A549 (cell line): ENCODE measurements around the gene NTM. TPM values are rescaled to one million over a fixed set of nuclear protein-coding genes. Genes with fewer than 3 reads are reported as not detected.

Source experiments
- ATAC-seq, 2 experiments: fragments of 200-7000 bp in 1 of 2; fragments of >200 bp in 1 of 2; cut with Nextera tagmentation in 1 of 2; cut with Tn5 transposase in 1 of 2; 3 replicates each; pipeline versions ENCODE4 v1.8.0 to v1.9.1; 2018 to 2020; ENCODE audit warnings: mild to moderate bottlenecking in 1 of 2, moderate library complexity in 1 of 2
- CTCF ChIA-PET: fragments of 300-600 bp; sonication (Branson Sonifier 250); formaldehyde crosslinking; extraction: SDS; loops from one replicate; lab custom pipeline; 2021; ENCODE audit warnings: antibody characterized with exemption, inconsistent platforms; lab: Yijun Ruan, JAX
- POLR2A ChIA-PET: fragments of 350-600 bp; formaldehyde crosslinking; extraction: SDS; loops from one replicate; lab custom pipeline; 2021; ENCODE audit warnings: antibody characterized with exemption, inconsistent platforms; lab: Yijun Ruan, JAX
- DNase-seq, 2 experiments: peaks; one replicate each; pipeline versions ENCODE4 v3.0.0 to v3.0.0-alpha.2; 2011 to 2016; ENCODE audit warnings: low read depth in 1 of 2, low spot score in 1 of 2
- FAIRE-seq: peaks from 2 replicates; lab custom pipeline; 2011; peaks lifted over from hg19 to GRCh38; lab: Jason Lieb, UNC
- H3K27ac ChIP-seq, 2 experiments: fragments of >200 bp; sonication (Bioruptor Twin); formaldehyde crosslinking; 3 replicates each; pipeline ENCODE4 v1.5.1; 2016 to 2017
- H3K4me1 ChIP-seq: fragments of >200 bp; sonication (Bioruptor Twin); formaldehyde crosslinking; 3 replicates; pipeline ENCODE4 v1.6.1; 2016
- H3K4me2 ChIP-seq: fragments of >200 bp; sonication (Bioruptor Twin); formaldehyde crosslinking; 3 replicates; pipeline ENCODE4 v1.6.1; 2016
- H3K4me3 ChIP-seq: fragments of >200 bp; sonication (Bioruptor Twin); formaldehyde crosslinking; 3 replicates; pipeline ENCODE4 v1.5.1; 2016
- H3K9me3 ChIP-seq: fragments of >200 bp; sonication (Bioruptor Twin); formaldehyde crosslinking; 3 replicates; pipeline ENCODE4 v1.6.1; 2016
- BHLHE40 ChIP-seq: IDR thresholded peaks from 2 replicates; pipeline ENCODE4 v1.6.1; 2012; ENCODE audit warnings: low read depth, low read length, inconsistent platforms
- CBX2 ChIP-seq: fragments of 200-600 bp; sonication (generic); IDR thresholded peaks from 2 replicates; pipeline ENCODE4 v1.6.1; 2016; ENCODE audit warnings: low read depth, mild to moderate bottlenecking, borderline replicate concordance
- CHD2 ChIP-seq: fragments of 150-350 bp; IDR thresholded peaks from 2 replicates; pipeline ENCODE4 v1.6.1; 2014; ENCODE audit warnings: low read length; ENCODE audit not compliant: partially characterized antibody
- EP300 ChIP-seq, 2 experiments: fragments of >200 bp; sonication (Bioruptor Twin); formaldehyde crosslinking; IDR thresholded peaks; 2 replicates in 1 of 2; 3 replicates in 1 of 2; pipeline ENCODE4 v1.6.1; 2016 to 2017
- ESRRA ChIP-seq: fragments of 150-350 bp; IDR thresholded peaks from 2 replicates; pipeline ENCODE4 v1.6.1; 2014; ENCODE audit warnings: mild to moderate bottlenecking, low read length, borderline replicate concordance
- GATA3 ChIP-seq: IDR thresholded peaks from 2 replicates; pipeline ENCODE4 v1.6.1; 2012; ENCODE audit warnings: borderline replicate concordance
- HOXA7 ChIP-seq: fragments of 250-450 bp; sonication (Bioruptor Pico); IDR thresholded peaks from 2 replicates; pipeline ENCODE4 v1.5.0; 2020; ENCODE audit warnings: mild to moderate bottlenecking, moderate library complexity
- JUN ChIP-seq, 2 experiments: fragments of >200 bp; sonication (Bioruptor Twin); formaldehyde crosslinking; IDR thresholded peaks; 2 replicates in 1 of 2; 3 replicates in 1 of 2; pipeline ENCODE4 v1.6.1; 2016 to 2017
- KDM1A ChIP-seq: fragments of 200-600 bp; sonication (generic); IDR thresholded peaks from 2 replicates; pipeline ENCODE4 v1.6.1; 2016; ENCODE audit warnings: low read depth, mild to moderate bottlenecking
- NR3C1 ChIP-seq: fragments of >200 bp; sonication (Bioruptor Twin); formaldehyde crosslinking; IDR thresholded peaks from 3 replicates; pipeline ENCODE4 v1.6.1; 2017
- POLR2AphosphoS2 ChIP-seq: conservative IDR thresholded peaks from 2 replicates; pipeline ENCODE4 v1.6.1; 2012; ENCODE audit warnings: low read length, improper control_type of control experiment, inconsistent platforms
- RARB ChIP-seq: fragments of 250-450 bp; sonication (Bioruptor Pico); IDR thresholded peaks from 2 replicates; pipeline ENCODE4 v1.8.0; 2021; ENCODE audit warnings: mild to moderate bottlenecking, moderate library complexity
- RFX5 ChIP-seq: fragments of 450-650 bp; IDR thresholded peaks from 2 replicates; pipeline ENCODE4 v1.7.1; 2014; ENCODE audit warnings: antibody characterized with exemption, mild to moderate bottlenecking, moderate library complexity
- SMC3 ChIP-seq: fragments of >200 bp; sonication (Bioruptor Twin); formaldehyde crosslinking; IDR thresholded peaks from 3 replicates; pipeline ENCODE4 v1.6.1; 2018; ENCODE audit warnings: inconsistent platforms
- ZC3H11A ChIP-seq: fragments of 450-650 bp; IDR thresholded peaks from 2 replicates; pipeline ENCODE4 v1.6.1; 2014; ENCODE audit warnings: antibody characterized with exemption, mild to moderate bottlenecking
- ZFP36 ChIP-seq: fragments of 450-650 bp; IDR thresholded peaks from 2 replicates; pipeline ENCODE4 v1.6.1; 2014; ENCODE audit warnings: borderline replicate concordance; ENCODE audit not compliant: partially characterized antibody
- ZNF302 ChIP-seq: fragments of 250-450 bp; sonication (Bioruptor Pico); IDR thresholded peaks from 2 replicates; pipeline ENCODE4 v1.9.0; 2021; ENCODE audit warnings: inconsistent platforms, mild to moderate bottlenecking, moderate library complexity
- WGBS: methylation state at CpG from one replicate; pipeline ENCODE4 v1.1.6; 2017; ENCODE audit errors: missing lambda C conversion rate; 5-methylcytosine and 5-hydroxymethylcytosine counted together
- polyA plus RNA-seq, 4 experiments: library from polyadenylated mRNA; depleted of rRNA in 3 of 4; stranded (reverse); fragments of >200 nt; fragmentation: RNase III in 1 of 4; extraction: RNeasy Plus Mini Kit Qiagen cat#74134 plus additional on column Dnase treatment in 1 of 4; gene quantifications; 2 replicates in 3 of 4; 3 replicates in 1 of 4; pipeline ENCODE4 v1.2.3, GENCODE V29; 2011 to 2017
- TF ChIP-seq, protein P1 (sequence below): fragments of >200 bp; sonication (Bioruptor Twin); formaldehyde crosslinking; IDR thresholded peaks from 3 replicates; pipeline ENCODE4 v1.5.1; 2016
- TF ChIP-seq, protein P2 (sequence below): IDR thresholded peaks from 2 replicates; pipeline ENCODE4 v1.6.1; 2012
- TF ChIP-seq, protein P3 (sequence below): fragments of >200 bp; sonication (Bioruptor Twin); formaldehyde crosslinking; IDR thresholded peaks from 3 replicates; pipeline ENCODE4 v1.6.1; 2016
- TF ChIP-seq, protein P4 (sequence below): fragments of >200 bp; sonication (Bioruptor Twin); formaldehyde crosslinking; IDR thresholded peaks from 2 replicates; pipeline ENCODE4 v1.6.1; 2016

The NTM gene
- polyA plus RNA-seq, 2 of the 4 experiments (the other 2 are of a cell fraction), result not detected

DNA sequence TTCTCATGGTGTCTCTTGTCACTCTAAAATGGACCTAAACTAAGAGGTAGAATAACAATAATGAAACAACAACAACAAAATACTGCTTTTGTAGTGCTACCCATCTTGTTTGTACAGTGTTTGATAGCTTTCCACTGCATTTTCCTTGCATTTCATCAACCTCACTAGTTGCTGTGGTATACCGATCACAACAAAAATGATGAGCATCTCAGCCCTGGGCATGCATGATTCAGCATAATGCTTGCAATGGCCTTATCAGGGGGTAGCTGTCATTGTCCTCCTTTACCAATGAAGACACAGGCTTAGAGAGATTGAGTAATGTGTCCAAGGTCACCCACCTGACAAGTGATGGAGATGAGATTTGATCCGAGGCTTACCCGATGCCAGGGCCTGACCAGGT lies 682.5 kb downstream of the NTM start:
- Histone ChIP-seq H3K4me3 (no peak overlapping the region), H3K4me2 (no peak overlapping the region), H3K27ac (no peak overlapping the region), H3K9me3 (no peaks in the 10 kb centered on the region), H3K4me1 (no peaks in the 10 kb centered on the region)
- TF ChIP-seq RFX5 (no peak), BHLHE40 (no peak), KDM1A (no peak), GATA3 (no peak), ESRRA (no peak), HOXA7 (CRISPR knock-in tag) (no peak), ZC3H11A (no peak), POLR2AphosphoS2 (no peak), NR3C1 (no peak), CHD2 (no peak), JUN (IDR thresholded peaks at IDR 0.05) (no peak)
- TF ChIP-seq, protein P1, sequence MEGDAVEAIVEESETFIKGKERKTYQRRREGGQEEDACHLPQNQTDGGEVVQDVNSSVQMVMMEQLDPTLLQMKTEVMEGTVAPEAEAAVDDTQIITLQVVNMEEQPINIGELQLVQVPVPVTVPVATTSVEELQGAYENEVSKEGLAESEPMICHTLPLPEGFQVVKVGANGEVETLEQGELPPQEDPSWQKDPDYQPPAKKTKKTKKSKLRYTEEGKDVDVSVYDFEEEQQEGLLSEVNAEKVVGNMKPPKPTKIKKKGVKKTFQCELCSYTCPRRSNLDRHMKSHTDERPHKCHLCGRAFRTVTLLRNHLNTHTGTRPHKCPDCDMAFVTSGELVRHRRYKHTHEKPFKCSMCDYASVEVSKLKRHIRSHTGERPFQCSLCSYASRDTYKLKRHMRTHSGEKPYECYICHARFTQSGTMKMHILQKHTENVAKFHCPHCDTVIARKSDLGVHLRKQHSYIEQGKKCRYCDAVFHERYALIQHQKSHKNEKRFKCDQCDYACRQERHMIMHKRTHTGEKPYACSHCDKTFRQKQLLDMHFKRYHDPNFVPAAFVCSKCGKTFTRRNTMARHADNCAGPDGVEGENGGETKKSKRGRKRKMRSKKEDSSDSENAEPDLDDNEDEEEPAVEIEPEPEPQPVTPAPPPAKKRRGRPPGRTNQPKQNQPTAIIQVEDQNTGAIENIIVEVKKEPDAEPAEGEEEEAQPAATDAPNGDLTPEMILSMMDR, result no peak
- TF ChIP-seq, protein P2, sequence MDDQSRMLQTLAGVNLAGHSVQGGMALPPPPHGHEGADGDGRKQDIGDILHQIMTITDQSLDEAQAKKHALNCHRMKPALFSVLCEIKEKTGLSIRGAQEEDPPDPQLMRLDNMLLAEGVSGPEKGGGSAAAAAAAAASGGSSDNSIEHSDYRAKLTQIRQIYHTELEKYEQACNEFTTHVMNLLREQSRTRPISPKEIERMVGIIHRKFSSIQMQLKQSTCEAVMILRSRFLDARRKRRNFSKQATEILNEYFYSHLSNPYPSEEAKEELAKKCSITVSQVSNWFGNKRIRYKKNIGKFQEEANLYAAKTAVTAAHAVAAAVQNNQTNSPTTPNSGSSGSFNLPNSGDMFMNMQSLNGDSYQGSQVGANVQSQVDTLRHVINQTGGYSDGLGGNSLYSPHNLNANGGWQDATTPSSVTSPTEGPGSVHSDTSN, result no peak
- TF ChIP-seq, protein P3, sequence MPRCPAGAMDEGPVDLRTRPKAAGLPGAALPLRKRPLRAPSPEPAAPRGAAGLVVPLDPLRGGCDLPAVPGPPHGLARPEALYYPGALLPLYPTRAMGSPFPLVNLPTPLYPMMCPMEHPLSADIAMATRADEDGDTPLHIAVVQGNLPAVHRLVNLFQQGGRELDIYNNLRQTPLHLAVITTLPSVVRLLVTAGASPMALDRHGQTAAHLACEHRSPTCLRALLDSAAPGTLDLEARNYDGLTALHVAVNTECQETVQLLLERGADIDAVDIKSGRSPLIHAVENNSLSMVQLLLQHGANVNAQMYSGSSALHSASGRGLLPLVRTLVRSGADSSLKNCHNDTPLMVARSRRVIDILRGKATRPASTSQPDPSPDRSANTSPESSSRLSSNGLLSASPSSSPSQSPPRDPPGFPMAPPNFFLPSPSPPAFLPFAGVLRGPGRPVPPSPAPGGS, result no peak
- CTCF ChIA-PET, result no interaction called here
- WGBS, result 0% methylated on average over 3 of the region's 3 CpGs
- ATAC-seq, result no peak
- POLR2A ChIA-PET, result no interaction called here
- no peak for FAIRE-seq
- DNase-seq, result no peak

DNA sequence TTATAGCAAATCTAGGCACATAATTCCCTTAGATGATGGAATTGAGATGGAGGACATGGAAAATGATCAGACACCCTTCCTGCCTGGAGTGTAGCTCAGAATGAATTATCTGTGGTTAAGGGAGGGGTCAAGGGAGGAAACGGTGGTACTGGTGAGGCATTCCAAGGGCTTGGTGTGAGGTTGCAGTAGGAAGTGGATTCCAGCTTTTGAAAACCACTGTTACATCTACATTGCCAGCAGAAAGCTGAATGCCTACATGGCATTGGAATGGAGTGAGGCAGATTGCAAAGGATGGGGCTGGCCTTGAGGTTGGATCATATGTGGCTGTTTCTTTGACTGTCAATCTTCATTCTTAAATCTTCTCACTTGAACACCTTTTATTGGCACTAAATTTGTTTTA lies 684.4 kb downstream of the NTM start:
- CTCF ChIA-PET, result no interaction called here
- Histone ChIP-seq H3K4me1 (no peaks in the 10 kb centered on the region), H3K4me2 (no peak overlapping the region), H3K9me3 (no peaks in the 10 kb centered on the region), H3K27ac (no peak overlapping the region), H3K4me3 (no peak overlapping the region)
- FAIRE-seq (no peak), DNase-seq (no peak), ATAC-seq (no peak)
- WGBS, result 0% methylated on average over 1 of the region's 1 CpG
- TF ChIP-seq RARB (CRISPR knock-in tag) (no peak), CBX2 (no peak), EP300 (IDR thresholded peaks at IDR 0.05) (no peak), ZFP36 (no peak), SMC3 (no peak), ZNF302 (CRISPR knock-in tag) (no peak), ESRRA (no peak)
- TF ChIP-seq, protein P4, sequence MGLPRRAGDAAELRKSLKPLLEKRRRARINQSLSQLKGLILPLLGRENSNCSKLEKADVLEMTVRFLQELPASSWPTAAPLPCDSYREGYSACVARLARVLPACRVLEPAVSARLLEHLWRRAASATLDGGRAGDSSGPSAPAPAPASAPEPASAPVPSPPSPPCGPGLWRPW, result no peak
- TF ChIP-seq, protein P2, result no peak
- POLR2A ChIA-PET, result no interaction called here
